K562 (cell line): ENCODE results near the gene BMI1. TPM values are rescaled to one million over a fixed set of nuclear protein-coding genes. Genes with fewer than 3 reads are reported as not detected.
A peak's percentile ranks its signal among the peaks of the same experiment; 100 is the strongest.

ENCODE experiments used
- BHLHE40 ChIP-seq: IDR thresholded peaks from 2 replicates; pipeline ENCODE4 v1.6.1; 2011; ENCODE audit warnings: low read length, improper control_type of control experiment
- BRCA1 ChIP-seq, 2 experiments: fragments of 450-650 bp in 1 of 2; sonication (generic) in 1 of 2; formaldehyde crosslinking in 1 of 2; IDR thresholded peaks; 2 replicates each; pipeline versions ENCODE4 v1.5.0 to v1.6.1; 2017 to 2020; ENCODE audit warnings: mild to moderate bottlenecking in 1 of 2, missing genetic modification reagents in 1 of 2
- HDAC1 ChIP-seq, 2 experiments: fragments of 450-650 bp; IDR thresholded peaks; 2 replicates each; pipeline ENCODE4 v1.6.1; 2016 to 2017; ENCODE audit warnings: inconsistent platforms in 1 of 2, mild to moderate bottlenecking in 1 of 2, moderate library complexity in 1 of 2
- KDM5B ChIP-seq: fragments of 200-600 bp; sonication (generic); IDR thresholded peaks from 2 replicates; pipeline ENCODE4 v1.6.1; 2012; ENCODE audit warnings: low read depth, mild to moderate bottlenecking, moderate library complexity, low read length, control low read depth, inconsistent platforms; ENCODE audit not compliant: insufficient replicate concordance
- NFYB ChIP-seq: IDR thresholded peaks from 2 replicates; pipeline ENCODE4 v1.6.1; 2011; ENCODE audit warnings: mild to moderate bottlenecking, moderate library complexity; ENCODE audit not compliant: insufficient read length; ENCODE audit errors: extremely low read depth
- PRPF4 ChIP-seq: fragments of 200-400 bp; formaldehyde crosslinking; IDR thresholded peaks from one replicate; pipeline ENCODE4 v1.6.1; 2017; ENCODE audit warnings: low read length, low read depth, mild to moderate bottlenecking; ENCODE audit not compliant: insufficient read depth, poor library complexity, severe bottlenecking
- RFX1 ChIP-seq: fragments of 450-650 bp; IDR thresholded peaks from 2 replicates; pipeline ENCODE4 v1.6.1; 2016; ENCODE audit warnings: mild to moderate bottlenecking, moderate library complexity
- ZNF609 ChIP-seq: sonication (generic); formaldehyde crosslinking; IDR thresholded peaks from 2 replicates; pipeline ENCODE4 v1.8.1; 2023; ENCODE audit warnings: missing genetic modification reagents, mild to moderate bottlenecking, borderline replicate concordance
- polyA plus RNA-seq, 8 experiments: library from polyadenylated mRNA; depleted of rRNA in 4 of 8; stranded (reverse) in 5 of 8; unstranded in 3 of 8; fragments of >200 nt; fragmentation: Nextera tagmentation in 2 of 8; fragmentation: Illumina TruSeq in 1 of 8; extraction: Ambion mirVana in 2 of 8; extraction: Trizol in 1 of 8; gene quantifications; 2 replicates each; pipeline versions ENCODE4 v1.2.1 to v1.2.3, GENCODE V29; 2011 to 2014; ENCODE audit warnings: inconsistent platforms in 1 of 8, missing spikeins in 1 of 8
- total RNA-seq, 7 experiments: library from RNA; depleted of rRNA in 6 of 7; stranded (reverse); fragments of >200 nt in 6 of 7; fragmentation: Illumina TruSeq in 2 of 7; extraction: Trizol in 2 of 7; gene quantifications; 2 replicates each; pipeline versions ENCODE4 v1.2.1 to v1.2.3, GENCODE V29; 2011 to 2021; ENCODE audit warnings: low replicate concordance in 1 of 7
- TF ChIP-seq, protein P1 (sequence below): sonication (generic); formaldehyde crosslinking; IDR thresholded peaks from 2 replicates; pipeline ENCODE4 v1.8.0; 2023; ENCODE audit warnings: mild to moderate bottlenecking, missing genetic modification reagents
- TF ChIP-seq, protein P2 (sequence below), 2 experiments: IDR thresholded peaks; 2 replicates each; pipeline ENCODE4 v1.6.1; 2012; ENCODE audit warnings: improper control_type of control experiment in 2 of 2, low read depth in 2 of 2, low read length in 2 of 2, borderline replicate concordance in 1 of 2
- TF ChIP-seq, protein P3 (sequence below): fragments of 250-450 bp; sonication (Bioruptor Pico); IDR thresholded peaks from 2 replicates; pipeline ENCODE4 v1.4.0; 2020; ENCODE audit warnings: mild to moderate bottlenecking

BMI1 gene
- total and polyA plus RNA-seq, 9 of the 15 experiments (the other 6 are each of a cell fraction or from before 2014, with no cell fraction given) = 21.4 to 103 (median 70.8) TPM

DNA sequence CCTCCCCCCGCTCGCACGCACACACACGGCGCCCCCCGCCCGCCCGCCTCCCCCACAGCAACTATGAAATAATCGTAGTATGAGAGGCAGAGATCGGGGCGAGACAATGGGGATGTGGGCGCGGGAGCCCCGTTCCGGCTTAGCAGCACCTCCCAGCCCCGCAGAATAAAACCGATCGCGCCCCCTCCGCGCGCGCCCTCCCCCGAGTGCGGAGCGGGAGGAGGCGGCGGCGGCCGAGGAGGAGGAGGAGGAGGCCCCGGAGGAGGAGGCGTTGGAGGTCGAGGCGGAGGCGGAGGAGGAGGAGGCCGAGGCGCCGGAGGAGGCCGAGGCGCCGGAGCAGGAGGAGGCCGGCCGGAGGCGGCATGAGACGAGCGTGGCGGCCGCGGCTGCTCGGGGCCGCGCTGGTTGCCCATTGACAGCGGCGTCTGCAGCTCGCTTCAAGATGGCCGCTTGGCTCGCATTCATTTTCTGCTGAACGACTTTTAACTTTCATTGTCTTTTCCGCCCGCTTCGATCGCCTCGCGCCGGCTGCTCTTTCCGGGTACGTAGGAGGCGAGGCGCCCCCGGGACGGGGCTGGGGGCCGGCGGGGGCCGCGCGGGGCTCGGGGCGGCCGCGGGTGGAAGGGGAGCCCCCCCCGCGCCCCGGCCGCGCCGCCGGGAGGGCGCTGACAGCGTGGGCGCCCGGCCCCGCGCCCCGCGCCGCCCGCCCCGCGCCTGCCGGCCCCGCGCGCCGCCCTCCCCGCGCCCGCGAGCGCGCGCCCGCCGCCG, 441 bp downstream of the BMI1 start (continued):
- TF ChIP-seq ZNF609 (CRISPR knock-in tag) = no peak
- peak; percentile 57 for TF ChIP-seq KDM5B
- no peak for TF ChIP-seq BRCA1 (IDR thresholded peaks at IDR 0.05)
- no peak for TF ChIP-seq BRCA1 (CRISPR knock-in tag; IDR thresholded peaks at IDR 0.05)
- TF ChIP-seq, protein P1, sequence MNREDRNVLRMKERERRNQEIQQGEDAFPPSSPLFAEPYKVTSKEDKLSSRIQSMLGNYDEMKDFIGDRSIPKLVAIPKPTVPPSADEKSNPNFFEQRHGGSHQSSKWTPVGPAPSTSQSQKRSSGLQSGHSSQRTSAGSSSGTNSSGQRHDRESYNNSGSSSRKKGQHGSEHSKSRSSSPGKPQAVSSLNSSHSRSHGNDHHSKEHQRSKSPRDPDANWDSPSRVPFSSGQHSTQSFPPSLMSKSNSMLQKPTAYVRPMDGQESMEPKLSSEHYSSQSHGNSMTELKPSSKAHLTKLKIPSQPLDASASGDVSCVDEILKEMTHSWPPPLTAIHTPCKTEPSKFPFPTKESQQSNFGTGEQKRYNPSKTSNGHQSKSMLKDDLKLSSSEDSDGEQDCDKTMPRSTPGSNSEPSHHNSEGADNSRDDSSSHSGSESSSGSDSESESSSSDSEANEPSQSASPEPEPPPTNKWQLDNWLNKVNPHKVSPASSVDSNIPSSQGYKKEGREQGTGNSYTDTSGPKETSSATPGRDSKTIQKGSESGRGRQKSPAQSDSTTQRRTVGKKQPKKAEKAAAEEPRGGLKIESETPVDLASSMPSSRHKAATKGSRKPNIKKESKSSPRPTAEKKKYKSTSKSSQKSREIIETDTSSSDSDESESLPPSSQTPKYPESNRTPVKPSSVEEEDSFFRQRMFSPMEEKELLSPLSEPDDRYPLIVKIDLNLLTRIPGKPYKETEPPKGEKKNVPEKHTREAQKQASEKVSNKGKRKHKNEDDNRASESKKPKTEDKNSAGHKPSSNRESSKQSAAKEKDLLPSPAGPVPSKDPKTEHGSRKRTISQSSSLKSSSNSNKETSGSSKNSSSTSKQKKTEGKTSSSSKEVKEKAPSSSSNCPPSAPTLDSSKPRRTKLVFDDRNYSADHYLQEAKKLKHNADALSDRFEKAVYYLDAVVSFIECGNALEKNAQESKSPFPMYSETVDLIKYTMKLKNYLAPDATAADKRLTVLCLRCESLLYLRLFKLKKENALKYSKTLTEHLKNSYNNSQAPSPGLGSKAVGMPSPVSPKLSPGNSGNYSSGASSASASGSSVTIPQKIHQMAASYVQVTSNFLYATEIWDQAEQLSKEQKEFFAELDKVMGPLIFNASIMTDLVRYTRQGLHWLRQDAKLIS (CRISPR knock-in tag) = no peak; the same call in 1 of the 2 replicates
- TF ChIP-seq HDAC1 (IDR thresholded peaks at IDR 0.05) = peak in 1 of 2 experiments; percentile 56; a peak in 1 of 4 replicates
- no peak for TF ChIP-seq RFX1
- TF ChIP-seq BHLHE40 = no peak
- no peak for TF ChIP-seq NFYB
- peak; percentile 65 for TF ChIP-seq PRPF4
- TF ChIP-seq, protein P2, sequence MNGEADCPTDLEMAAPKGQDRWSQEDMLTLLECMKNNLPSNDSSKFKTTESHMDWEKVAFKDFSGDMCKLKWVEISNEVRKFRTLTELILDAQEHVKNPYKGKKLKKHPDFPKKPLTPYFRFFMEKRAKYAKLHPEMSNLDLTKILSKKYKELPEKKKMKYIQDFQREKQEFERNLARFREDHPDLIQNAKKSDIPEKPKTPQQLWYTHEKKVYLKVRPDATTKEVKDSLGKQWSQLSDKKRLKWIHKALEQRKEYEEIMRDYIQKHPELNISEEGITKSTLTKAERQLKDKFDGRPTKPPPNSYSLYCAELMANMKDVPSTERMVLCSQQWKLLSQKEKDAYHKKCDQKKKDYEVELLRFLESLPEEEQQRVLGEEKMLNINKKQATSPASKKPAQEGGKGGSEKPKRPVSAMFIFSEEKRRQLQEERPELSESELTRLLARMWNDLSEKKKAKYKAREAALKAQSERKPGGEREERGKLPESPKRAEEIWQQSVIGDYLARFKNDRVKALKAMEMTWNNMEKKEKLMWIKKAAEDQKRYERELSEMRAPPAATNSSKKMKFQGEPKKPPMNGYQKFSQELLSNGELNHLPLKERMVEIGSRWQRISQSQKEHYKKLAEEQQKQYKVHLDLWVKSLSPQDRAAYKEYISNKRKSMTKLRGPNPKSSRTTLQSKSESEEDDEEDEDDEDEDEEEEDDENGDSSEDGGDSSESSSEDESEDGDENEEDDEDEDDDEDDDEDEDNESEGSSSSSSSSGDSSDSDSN (IDR thresholded peaks at IDR 0.05; ENCODE audit: borderline replicate concordance in 1 of 2, low read depth in 2 of 2, low read length in 2 of 2) = peak; percentile 88 to 91
- TF ChIP-seq, protein P3, sequence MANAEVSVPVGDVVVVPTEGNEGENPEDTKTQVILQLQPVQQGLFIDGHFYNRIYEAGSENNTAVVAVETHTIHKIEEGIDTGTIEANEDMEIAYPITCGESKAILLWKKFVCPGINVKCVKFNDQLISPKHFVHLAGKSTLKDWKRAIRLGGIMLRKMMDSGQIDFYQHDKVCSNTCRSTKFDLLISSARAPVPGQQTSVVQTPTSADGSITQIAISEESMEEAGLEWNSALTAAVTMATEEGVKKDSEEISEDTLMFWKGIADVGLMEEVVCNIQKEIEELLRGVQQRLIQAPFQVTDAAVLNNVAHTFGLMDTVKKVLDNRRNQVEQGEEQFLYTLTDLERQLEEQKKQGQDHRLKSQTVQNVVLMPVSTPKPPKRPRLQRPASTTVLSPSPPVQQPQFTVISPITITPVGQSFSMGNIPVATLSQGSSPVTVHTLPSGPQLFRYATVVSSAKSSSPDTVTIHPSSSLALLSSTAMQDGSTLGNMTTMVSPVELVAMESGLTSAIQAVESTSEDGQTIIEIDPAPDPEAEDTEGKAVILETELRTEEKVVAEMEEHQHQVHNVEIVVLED (CRISPR knock-in tag) = peak; percentile 59
